MM.1S (cell line): ENCODE results near the gene PPP2R2C.

Experiments used
- EZH2 ChIP-seq: fragments of 300-600 bp; sonication (generic); optimal IDR thresholded peaks from 2 replicates; pipeline ENCODE3; 2017; ENCODE audit warnings: low read depth, mild to moderate bottlenecking, antibody characterized with exemption, low read length, mixed read lengths
- EZH2phosphoT487 ChIP-seq: fragments of 300-600 bp; sonication (generic); IDR thresholded peaks from 2 replicates; pipeline ENCODE4 v1.6.1; 2018; ENCODE audit warnings: antibody characterized with exemption, low read length
- TF ChIP-seq, protein P1 (sequence below): fragments of 300-600 bp; sonication (generic); IDR thresholded peaks from 2 replicates; pipeline ENCODE4 v1.5.1; 2016; ENCODE audit warnings: antibody characterized with exemption, low read length, mixed read lengths

GRCh38 chr4:6418193-6418755 lies 54.1 kb downstream of the PPP2R2C start:
- TF ChIP-seq, protein P1, sequence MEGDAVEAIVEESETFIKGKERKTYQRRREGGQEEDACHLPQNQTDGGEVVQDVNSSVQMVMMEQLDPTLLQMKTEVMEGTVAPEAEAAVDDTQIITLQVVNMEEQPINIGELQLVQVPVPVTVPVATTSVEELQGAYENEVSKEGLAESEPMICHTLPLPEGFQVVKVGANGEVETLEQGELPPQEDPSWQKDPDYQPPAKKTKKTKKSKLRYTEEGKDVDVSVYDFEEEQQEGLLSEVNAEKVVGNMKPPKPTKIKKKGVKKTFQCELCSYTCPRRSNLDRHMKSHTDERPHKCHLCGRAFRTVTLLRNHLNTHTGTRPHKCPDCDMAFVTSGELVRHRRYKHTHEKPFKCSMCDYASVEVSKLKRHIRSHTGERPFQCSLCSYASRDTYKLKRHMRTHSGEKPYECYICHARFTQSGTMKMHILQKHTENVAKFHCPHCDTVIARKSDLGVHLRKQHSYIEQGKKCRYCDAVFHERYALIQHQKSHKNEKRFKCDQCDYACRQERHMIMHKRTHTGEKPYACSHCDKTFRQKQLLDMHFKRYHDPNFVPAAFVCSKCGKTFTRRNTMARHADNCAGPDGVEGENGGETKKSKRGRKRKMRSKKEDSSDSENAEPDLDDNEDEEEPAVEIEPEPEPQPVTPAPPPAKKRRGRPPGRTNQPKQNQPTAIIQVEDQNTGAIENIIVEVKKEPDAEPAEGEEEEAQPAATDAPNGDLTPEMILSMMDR = no peak
- TF ChIP-seq EZH2phosphoT487 (no peak), EZH2 (no peak)
